ENCODE results near the gene IKBKE. TPM values are rescaled to one million over a fixed set of nuclear protein-coding genes. Genes with fewer than 3 reads are reported as not detected.
A peak's percentile ranks its signal among the peaks of the same experiment; 100 is the strongest.

Gene IKBKE
- total RNA-seq, 1 donor from 2014 or later: 8.5 TPM

DNA sequence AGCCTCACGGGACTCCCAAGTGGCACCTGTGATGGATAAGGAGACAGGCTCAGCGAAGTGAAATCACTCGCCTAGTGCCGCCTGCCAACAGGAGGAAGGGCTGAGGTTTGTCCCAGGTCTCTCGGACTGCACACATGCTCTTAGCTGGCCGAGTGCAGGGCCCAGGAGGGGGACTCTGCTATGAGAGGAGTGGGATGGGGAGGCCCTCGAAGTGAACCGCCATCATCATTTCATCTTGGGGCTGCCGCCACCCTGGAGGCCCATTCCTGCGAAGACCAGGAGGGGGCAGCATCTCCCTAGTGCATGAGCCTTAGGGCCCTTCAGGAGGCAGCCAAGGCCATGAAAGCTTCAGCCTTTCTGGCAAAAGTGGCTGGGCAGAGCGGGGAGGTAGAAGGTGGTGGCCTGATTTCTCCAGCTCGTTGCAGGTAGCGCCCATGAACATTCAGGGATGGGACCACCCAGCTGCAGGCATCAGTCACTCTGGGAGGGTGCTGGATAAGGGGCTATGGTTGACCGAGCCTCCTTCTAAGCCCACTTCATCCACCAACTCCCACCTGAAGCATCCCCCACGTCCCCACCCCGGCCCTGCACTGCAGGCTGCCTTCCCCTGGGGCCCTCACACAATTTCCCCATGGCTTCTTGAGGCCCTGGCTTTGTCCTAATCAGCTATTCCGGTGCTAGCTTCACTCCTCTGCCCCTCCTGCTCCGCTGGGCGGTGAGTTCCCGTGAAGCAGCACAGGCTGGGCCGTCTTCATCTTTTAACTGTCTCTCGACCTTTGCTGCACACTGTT, 19.9 kb downstream of the IKBKE start:
- Histone ChIP-seq H3K27ac (no peak overlapping the region), H3K27me3 (no peaks in the 10 kb centered on the region), H3K36me3 (peaks cover 21% of the 10 kb centered on the region), H3K4me1 (peaks cover 13% of the 10 kb centered on the region), H3K9me3 (no peaks in the 10 kb centered on the region), H3K4me3 (no peak overlapping the region)
- peak; percentile 87 for DNase-seq
- TF ChIP-seq, protein P1, sequence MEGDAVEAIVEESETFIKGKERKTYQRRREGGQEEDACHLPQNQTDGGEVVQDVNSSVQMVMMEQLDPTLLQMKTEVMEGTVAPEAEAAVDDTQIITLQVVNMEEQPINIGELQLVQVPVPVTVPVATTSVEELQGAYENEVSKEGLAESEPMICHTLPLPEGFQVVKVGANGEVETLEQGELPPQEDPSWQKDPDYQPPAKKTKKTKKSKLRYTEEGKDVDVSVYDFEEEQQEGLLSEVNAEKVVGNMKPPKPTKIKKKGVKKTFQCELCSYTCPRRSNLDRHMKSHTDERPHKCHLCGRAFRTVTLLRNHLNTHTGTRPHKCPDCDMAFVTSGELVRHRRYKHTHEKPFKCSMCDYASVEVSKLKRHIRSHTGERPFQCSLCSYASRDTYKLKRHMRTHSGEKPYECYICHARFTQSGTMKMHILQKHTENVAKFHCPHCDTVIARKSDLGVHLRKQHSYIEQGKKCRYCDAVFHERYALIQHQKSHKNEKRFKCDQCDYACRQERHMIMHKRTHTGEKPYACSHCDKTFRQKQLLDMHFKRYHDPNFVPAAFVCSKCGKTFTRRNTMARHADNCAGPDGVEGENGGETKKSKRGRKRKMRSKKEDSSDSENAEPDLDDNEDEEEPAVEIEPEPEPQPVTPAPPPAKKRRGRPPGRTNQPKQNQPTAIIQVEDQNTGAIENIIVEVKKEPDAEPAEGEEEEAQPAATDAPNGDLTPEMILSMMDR (IDR thresholded peaks at IDR 0.05): peak; percentile 93
- ATAC-seq: peak; percentile 93
- intact Hi-C loops (cut with DNase I): loop anchor here (10.0 kb wide), 1 partner anchor 95 kb away; no protein-coding TSS in a partner anchor

DNA sequence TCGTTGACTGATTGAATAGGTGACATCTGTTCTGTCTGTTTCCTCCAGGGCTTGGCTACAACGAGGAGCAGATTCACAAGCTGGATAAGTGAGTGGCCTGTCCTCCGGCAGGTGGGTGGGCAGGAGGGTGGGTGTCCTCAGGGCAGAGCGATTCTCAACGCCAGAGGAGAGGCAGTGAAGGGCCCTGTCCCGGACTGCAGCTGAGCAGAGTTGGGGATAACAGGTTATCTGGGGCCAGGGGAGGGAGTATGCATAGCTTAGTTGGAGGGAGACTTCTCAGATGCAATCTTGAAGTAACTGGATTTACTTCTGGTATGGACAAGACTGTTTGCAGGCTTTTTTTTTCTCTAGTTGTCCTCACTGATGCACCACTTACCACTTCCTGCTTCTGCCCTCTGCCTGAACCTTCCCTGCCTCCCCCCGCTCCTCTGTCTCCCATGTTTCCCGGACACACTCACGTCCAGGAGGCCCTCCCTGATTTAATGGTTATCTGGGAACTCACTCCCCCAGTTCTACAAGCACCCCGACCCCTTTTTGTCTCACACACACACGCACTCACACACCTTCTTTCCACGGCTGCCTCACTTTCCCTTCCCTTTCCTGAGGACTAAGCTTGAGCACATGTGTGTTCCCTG, 20.6 kb downstream of the IKBKE start:
- TF ChIP-seq, protein P1 (IDR thresholded peaks at IDR 0.05): no peak
- intact Hi-C loops (cut with DNase I): loop anchor here (10.0 kb wide), 1 partner anchor 94 kb away; no protein-coding TSS in a partner anchor
- ATAC-seq: no peak
- no peaks in the 10 kb centered on the region for H3K9me3 ChIP-seq
- H3K27me3 ChIP-seq: no peaks in the 10 kb centered on the region
- DNase-seq: no peak
- no peak overlapping the region for H3K4me3 ChIP-seq
- H3K4me1 ChIP-seq: peaks cover 20% of the 10 kb centered on the region
- no peak overlapping the region for H3K27ac ChIP-seq
- peaks cover 21% of the 10 kb centered on the region for H3K36me3 ChIP-seq

DNA sequence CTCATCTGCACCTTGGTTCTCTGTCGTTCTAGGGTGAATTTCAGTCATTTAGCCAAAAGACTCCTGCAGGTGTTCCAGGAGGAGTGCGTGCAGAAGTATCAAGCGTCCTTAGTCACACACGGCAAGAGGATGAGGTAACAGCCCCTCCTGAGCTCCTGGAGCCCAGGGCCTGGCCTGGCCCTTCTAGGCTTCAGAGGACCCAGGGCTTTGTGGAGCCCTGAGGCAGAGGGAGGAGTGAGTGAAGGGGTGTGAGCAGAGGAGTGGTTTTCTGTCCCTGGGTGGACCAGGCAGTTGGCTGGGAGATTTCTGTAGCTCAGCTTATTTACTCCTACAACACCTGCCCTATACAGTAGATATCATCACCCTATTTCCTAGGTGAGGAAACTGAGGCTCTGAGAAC, 21.3 kb downstream of the IKBKE start:
- DNase-seq: no peak
- TF ChIP-seq, protein P1 (IDR thresholded peaks at IDR 0.05): no peak

DNA sequence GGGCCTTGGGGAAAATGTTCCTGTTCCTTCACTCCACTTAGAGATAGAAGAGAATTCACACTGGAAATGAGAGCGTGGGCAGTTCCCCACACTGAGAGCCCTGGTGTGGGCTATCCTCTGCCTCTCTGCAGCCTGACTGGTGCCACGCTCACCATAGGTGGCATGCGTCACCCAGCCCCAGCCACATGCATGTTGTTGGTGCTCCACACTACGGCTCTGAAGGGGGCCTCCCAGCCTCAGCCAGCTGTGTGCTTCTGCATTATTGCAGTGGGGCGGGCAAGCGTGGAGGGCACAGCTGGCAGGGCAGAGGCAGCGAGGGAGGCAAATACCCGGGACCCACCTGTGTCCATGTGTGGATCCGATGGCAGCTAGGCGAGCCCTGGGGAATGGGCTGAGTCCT, 22.3 kb downstream of the IKBKE start:
- no peak for DNase-seq
- no peak for ATAC-seq
- Histone ChIP-seq H3K9me3 (no peaks in the 10 kb centered on the region), H3K27me3 (no peaks in the 10 kb centered on the region), H3K36me3 (peaks cover 21% of the 10 kb centered on the region), H3K4me3 (no peak overlapping the region), H3K4me1 (peaks cover 28% of the 10 kb centered on the region), H3K27ac (no peak overlapping the region)
- intact Hi-C loops (cut with DNase I): loop anchor here (10.0 kb wide), 1 partner anchor 92 kb away; no protein-coding TSS in a partner anchor
- TF ChIP-seq, protein P1 (IDR thresholded peaks at IDR 0.05): no peak

More for the DNA sequence above, 21.3 kb downstream of the IKBKE start:
- Histone ChIP-seq H3K27me3 (no peaks in the 10 kb centered on the region), H3K4me3 (no peak overlapping the region), H3K36me3 (peaks cover 21% of the 10 kb centered on the region), H3K4me1 (peaks cover 27% of the 10 kb centered on the region), H3K27ac (no peak overlapping the region), H3K9me3 (no peaks in the 10 kb centered on the region)
- intact Hi-C loops (cut with DNase I): loop anchor here (10.0 kb wide), 1 partner anchor 93 kb away; no protein-coding TSS in a partner anchor
- no peak for ATAC-seq

DNA sequence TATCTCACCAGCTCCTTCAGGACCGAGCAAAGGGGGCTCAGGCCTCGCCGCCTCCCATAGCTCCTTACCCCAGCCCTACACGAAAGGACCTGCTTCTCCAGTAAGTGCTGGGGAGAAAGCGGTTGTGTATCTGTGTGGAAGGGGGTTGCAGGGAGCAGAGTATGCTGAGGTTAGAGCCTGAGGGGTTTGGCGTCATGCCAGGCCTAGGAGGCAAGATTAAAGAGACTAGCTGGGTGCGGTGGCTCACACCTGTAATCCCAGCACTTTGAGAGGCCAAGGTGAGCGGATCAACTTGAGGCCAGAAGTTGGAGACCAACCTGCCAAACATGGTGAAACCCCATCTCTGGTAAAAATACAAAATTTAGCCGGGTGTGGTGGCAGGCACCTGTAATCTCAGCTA, 23.0 kb downstream of the IKBKE start:
- Histone ChIP-seq H3K27me3 (no peaks in the 10 kb centered on the region), H3K9me3 (no peaks in the 10 kb centered on the region), H3K4me3 (no peak overlapping the region), H3K36me3 (peaks cover 21% of the 10 kb centered on the region), H3K27ac (no peak overlapping the region), H3K4me1 (peaks cover 31% of the 10 kb centered on the region)
- ATAC-seq (no peak), DNase-seq (no peak)
- intact Hi-C loops (cut with DNase I): loop anchor here (10.0 kb wide), 1 partner anchor 92 kb away; no protein-coding TSS in a partner anchor
- TF ChIP-seq, protein P1 (IDR thresholded peaks at IDR 0.05): no peak

All from upper lobe of right lung (tissue), 1 donor.